NCI-H1105 (cell line): ENCODE measurements around the gene CDK14.

Source experiments
- DNase-seq: peaks from one replicate; lab custom pipeline; 2025; lab: John Stamatoyannopoulos, UW

CDK14 gene

DNA sequence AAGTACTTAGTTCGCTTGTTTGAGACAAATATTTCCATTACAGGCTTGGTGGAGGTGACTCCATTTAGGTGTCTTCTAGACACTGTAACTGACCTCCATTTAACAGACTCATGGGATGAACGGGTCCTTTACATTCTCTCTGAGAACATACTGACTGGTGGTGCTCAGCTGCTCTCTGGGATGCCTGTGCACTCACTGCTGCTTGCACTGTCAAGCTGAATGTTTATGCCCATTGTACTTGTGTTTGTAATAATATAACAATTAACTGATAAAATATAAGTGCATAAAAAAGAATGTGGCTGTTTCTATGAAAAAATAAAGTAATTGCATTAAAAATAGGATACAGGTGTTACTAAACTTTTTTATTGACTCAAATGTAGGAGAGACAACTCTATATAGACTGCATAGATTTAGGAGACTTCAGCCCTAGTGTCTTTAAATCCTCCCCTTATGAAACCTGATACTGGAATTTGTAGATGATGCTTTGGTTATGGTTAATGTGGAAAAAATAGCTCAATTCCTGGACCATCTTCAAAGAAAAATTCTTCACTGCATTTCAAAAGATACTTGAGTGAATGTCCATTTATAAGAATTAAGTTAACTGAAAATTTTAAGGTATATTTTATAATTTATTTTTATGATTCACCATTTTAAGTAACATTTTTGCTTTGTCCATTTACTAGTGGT is 85.4 kb downstream of the CDK14 start:
- DNase-seq: no peak

DNA sequence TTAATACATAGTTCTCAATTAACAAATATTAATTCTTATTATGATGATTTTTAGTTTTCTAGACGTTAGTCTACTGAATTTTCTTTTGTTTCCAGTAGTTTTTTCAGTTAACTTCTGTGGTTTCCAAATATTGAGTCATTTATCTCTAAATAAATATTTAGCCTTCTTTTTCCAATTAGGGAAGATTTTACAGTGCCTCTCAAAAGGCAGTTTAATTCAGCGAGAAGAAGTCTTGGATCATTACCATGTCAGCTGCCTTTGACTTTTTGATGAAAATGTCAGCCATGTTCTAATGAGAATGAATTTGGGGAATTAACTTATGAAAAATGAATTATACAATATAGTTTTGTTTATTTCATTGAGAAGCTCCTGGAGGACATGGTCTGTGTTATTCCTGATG is 90.0 kb downstream of the CDK14 start:
- DNase-seq: no peak

DNA sequence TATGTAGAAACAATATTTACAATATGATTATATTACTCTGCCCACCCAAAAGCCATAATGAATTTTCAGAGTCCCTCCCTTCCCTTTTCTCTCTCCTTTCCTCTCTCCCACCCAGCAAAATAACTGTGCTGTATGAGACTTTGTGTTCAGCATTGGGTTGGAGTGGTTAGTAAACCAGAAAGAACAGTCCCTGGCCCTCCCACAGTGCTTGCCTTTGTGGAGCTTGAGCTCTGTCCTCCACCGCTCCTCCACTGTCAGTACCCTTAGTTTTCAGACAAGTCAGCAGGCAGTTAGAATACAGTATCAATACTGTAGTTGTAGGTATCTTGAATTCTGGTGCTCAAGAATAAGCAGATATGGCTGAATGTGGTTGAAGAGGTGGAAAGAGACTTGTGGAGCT is 92.7 kb downstream of the CDK14 start:
- no peak for DNase-seq

DNA sequence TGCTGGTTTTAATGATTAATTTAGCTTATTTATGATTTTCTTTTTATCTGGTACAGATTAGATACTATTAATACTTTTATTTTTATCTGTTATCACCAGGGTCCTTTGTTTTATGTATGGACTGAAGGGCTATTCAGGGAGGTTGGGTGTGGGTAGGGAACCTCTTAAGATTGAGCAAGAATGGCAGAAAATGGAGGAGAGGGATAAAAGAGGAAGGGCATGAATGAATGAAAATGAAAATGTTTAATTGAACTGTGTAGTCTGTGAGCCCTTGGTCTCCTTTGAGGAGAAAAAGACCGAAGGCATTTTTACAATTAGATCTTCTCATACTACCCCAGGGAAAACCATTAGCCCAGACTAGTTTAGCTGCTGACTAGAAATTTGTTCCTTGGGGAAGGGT is 93.1 kb downstream of the CDK14 start:
- DNase-seq: no peak

DNA sequence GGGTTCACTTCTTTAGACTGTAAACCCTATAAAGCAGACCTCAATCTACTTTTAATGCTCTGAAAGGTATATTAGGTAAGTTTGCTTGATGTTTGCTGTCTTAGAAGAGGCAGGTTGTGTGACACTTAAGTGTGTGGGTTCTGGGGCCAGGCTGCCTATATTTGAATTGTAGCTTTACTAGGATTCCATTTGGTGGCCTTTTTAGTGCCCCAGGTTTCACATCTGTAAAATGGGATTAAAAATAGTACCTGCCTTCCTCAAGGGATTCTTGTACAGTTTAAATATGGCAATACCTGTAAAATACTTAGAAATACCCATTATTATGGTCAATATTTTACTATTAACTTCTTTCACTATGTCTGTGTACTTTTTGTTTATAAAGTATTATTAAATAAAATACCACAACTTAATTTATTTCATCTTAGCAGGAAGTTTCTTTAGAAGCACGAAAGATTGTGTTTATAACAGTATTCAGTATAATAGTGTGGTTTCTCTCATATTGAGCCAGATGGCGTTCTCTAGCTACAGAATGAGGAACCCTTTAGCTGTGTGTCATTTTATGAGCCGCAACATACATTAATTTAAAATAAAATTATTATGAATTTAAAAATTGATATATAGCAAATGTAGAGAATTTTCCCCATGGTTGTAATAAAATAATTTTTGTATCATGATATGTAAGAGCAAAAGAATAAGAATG is 94.2 kb downstream of the CDK14 start:
- DNase-seq: no peak

DNA sequence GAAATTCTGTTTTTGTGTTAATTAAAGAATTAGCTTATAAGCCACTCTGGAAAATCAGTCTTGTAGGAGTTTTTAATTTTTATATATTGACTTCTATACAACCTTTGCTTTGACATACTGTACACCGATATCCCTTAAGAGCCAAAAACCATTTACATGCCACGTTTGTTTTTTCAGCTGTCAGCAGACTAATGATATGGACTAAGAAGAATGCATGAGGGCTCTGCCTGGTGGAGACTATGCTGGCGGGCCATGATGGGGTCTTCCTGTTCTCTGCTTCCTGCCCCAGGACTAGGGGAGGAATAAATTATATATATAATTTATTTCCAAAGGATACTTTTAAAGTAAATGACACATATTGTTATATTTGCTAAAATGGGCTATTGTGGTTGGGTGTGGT is 96.3 kb downstream of the CDK14 start:
- DNase-seq: no peak

DNA sequence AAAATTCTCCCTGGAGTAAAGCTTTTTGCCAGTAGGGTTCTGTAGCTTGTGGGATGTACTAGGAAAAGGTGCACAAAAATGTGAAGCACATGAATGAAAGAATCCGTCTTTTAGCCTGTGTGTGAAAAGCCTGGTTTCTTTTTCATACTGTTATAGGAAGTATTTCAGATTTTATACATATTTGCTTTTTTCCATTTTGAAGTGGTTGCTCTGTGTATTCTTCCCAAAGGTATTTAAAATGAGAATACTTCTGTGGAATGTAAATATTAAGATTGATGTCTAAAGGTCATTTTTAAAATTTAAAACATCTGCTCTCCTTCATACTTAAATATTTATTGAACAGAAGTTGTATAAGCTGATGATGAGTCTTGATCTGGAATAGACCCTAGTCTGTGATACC is 96.8 kb downstream of the CDK14 start:
- DNase-seq: no peak

DNA sequence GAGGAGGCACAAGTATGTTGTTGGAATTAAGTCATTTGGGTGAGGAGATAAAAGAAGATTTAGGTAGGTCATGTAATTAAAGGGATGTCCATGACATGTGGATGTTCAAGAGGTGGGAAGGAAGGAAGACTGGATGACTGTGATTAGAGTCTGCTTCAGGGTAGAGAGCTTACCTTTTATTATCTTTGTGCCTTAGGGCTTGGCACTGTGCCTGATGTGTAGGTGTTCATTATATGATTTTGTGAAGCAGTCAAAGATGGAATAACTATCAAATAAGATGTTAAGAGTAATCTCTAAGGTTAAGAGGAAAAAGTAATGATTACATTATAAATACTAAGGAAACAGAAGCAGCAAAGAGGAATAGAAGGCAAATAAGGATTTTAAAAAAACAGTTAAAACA is 97.8 kb downstream of the CDK14 start:
- DNase-seq: no peak

DNA sequence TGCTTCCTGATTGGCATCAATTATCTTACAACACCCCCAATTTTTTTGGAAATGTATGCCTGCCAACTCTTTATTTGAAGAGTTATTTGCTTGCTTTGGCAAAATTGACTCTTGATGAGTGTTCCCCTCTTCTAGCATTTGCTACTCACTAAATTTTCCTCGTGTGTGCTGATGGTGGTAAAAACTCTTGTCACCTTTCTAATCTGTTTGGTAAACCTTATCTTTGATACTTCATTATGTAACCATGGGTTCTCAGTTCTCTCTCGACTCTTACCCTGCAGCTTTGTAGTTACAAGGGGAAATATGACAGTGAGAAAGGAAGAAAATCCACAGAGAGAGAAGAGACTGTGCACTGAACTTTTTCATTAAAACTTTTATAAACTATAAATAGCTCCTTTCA is 102.5 kb downstream of the CDK14 start:
- no peak for DNase-seq

DNA sequence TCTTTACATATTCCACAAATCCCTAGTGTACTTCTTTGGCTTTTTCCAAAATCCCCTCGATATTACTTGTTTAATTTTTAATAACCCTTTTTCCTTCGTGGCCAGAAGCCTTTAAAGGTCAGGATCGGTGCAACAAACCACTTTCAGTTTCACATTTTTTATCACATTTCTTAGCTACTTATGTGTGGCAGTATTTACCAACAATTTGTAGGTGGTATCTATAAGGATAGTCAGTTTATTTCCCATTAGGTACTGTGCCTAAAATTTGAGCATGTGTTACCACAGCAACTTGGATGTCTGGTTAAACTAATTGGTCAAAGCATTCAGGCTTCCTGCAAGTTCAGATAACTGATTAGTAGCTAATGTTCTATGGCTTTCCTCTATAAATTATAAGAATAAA is 104.9 kb downstream of the CDK14 start:
- no peak for DNase-seq

DNA sequence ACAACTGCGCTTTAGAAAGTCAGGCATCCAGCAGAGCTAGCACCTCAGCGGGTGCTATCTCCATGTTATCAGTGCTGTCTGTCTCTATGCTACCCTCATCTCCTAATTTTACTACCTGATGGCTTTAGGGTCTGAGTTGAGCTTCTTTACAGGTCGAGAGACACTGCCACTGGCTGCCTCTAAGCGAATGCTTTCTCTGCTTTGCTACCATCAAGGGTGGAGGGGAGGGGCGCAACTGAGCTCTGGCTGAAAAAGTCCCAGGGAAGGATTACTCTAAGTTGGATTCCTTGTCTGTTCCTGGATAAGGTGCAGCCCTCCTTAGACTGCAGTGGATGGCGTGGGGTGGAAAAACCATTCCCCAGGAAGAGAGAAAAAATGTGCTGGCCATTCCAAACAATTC is 105.7 kb downstream of the CDK14 start:
- no peak for DNase-seq

DNA sequence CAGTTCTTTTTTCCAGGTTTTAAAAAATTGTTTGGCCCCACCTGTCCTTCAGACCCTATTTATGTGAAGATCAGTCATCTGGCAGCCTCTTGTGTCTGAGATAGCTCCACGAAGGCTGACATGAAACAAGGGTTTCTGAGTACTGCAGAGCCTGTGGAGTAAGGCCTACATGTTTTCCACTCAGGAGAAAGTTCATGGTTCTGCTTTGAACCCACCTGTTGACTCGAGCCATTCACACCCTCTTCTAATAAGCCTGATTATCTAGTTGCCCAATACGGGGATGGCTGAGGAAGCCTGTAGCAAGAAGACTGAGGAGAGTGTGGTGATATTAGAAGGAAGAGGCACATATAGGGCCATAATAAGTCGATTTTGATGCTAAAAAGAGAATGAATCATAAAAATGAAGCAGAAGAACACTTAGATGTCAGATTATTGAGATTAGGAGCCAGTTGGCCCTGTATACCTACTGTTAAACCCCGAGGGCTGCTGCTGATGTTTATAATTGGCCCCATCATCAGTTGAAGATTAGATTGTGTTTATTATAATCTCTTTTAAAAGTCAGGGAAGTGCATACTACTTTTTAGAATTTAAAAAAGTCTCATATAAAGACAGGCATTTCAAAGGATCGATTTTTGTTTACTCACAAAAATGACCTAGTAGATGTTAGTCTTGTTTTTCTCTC is 109.4 kb downstream of the CDK14 start:
- DNase-seq: no peak

DNA sequence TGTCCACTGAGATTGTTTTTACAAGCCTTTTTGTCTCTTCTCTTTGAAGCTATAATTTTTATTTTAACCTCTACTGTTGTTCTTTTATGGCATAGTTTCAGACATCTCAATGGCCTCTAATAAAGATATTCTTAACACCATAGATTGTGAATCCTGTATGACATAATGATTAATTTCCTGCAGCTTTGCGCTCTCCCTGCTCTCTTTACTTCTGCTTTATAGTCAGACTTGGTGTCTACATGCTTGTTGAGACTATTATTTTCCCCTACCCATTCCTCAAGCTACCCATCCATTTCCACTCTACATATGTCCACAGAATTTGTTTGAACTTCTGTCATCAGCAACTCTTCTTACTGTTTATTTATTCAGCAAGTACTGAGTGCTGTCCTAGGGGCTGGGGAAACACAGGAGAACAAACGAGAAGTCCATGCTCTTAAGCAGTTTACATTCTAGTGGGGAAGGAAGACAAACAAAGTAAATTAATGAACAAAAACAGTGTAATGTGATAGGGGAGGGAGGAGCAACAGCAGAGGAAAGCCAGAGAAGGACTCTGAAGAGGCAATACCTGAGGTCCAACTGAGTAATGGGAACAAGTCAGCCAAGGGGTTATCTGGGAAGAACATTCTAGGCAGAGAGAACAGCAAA is 110.1 kb downstream of the CDK14 start:
- no peak for DNase-seq

DNA sequence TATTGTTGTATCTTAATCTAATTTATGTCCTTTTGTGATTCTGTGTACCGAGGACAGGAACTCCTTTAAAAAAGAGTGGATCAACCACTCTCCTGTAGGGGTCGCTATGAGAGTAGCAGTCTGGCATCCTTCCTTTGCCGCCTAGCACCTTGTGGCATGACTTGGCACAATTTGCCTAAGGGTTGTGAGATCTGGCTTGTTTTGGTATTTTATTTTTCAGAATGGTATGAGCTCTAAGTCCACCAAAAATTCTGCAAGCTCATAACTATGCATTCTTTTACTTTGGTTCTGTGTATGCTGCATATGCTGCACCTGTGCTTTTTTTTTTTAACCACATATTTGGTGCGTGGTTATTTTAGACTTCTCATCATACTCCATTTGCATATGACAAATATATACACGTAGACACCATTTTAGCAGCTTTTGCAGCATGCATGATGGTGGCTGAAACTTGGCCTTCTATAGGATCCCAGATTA is 112.8 kb downstream of the CDK14 start:
- no peak for DNase-seq

DNA sequence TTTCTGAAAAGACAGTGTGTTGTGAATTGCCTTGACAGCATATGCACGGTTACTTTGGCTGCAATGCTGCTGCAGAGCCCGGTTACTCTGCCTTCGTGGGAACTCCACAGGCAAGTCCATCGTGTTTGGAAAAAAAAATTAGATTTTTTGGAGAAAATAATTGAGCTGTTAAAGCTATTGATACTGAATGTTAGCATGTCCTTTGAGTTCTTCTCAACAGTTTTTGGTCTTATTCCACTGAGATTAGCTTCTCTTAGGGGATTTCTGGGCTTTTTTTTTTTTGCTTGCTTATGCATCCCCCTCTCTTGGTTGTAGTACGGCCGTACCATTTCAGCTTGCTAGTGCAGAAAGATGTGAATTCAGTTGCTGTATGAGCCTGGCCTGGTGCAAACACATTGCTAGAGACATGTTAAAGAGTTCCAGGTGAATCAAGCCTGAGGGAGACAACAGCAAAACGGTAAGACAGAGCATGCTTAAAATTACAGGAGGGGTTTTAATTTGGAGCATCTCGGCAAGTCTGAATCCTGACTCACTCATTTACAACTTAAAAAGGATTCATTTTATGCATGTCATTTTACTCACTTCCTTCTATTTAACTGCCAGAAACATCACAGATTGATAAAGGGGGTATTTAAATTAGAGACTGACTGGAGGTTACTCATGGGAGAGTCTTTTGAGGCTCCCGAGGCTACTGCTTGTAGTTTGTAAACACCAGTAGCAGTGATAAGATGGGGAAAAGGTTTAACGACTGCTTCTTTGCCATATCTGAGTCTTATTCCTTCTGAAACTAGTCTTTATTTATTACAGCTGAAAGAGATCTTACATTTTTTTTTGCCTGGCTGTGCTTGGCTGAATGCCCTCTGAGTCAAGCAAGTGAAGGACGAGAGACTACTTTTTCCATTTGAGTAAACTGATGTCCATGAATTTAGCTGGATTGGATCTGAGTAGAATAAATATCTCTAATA is 113.7 kb downstream of the CDK14 start:
- DNase-seq: no peak

DNA sequence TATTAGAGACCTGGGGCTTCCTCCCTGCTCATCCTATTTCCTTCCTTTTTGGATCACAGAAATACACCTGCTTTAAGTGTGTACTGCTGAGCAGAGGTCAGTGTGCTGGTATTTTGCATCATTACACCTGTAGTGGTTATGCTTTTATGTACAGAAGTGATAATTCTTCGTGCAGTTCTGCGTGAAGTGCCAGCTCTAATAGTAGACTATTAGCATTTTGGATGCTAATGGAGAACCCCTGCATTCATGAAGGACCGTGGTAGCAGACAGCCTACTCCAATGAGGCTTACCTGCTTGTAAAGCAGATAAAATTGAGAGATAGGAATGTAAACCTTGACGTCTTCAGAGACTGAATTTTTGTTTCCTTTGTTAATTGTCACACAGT is 114.3 kb downstream of the CDK14 start:
- no peak for DNase-seq

DNA sequence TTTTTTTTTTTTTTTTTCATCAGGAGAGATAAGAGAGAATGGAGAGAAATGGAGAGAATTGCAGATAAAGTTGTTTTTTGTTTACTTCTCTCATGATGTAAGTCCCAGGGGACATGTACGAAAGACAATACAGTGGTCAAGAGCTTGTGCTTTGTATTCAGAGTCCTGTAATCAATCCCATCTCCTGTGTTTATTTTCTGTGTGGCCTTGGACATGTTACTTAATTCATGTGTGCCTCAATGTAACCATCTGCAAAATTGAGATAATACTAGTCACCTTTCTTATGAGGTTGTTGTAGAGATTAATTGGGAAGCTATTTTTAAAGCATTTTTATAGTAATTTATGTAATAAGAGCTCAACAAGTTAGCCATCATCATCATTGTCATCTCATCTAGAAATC is 117.5 kb downstream of the CDK14 start:
- DNase-seq: no peak

DNA sequence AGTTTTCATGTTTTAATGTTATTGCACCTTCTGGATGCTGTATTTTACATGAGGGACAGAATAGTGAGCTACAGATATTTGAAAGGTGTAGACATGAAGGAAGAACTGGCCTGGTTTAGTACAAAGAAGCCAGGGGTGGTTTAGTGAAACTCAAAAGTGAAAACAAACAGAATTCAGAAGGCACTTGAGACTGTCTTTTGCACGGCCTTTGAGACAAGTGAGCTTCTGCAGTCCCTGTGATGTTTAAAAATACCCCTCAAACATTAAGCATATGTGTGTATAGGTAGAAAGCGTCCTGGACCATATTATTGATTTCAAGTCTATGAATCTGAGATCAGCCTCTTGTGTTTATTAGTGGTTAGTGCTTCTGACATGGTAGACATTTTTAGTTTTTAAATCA is 118.9 kb downstream of the CDK14 start:
- no peak for DNase-seq

DNA sequence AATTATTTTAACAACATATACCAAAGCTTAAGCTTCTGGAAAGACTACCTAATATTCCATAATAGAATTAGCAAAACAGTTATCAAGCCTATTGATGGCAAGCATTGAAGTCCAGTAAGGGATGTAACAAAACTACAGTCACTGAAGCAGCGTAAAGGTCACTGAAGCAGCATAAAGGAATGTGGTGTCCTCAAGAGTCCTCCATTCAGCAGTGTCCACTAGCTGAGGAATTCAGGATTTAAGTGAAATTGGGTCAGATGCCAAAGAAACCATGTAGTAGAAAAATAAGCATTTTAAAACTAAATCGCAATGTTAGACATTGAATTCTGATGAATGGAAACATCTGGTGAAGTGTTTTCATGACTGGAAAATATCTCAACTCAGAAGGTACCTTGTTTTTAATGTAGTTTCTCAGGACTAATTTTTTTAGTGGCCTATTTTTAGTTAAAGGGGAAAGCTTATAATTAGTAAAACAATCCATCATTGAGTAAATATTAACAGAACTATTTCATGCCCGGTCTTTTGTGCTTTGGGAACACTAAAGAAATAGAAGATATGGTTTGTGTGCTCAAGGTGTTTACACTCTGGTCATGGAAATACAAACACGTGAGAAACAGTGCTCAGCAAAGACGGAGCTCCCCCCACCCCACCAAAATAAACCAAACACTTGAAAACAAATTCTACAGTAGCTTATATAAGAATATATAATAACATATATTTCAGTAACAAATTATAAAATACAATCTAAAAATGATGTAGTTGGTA is 121.4 kb downstream of the CDK14 start:
- DNase-seq: no peak

DNA sequence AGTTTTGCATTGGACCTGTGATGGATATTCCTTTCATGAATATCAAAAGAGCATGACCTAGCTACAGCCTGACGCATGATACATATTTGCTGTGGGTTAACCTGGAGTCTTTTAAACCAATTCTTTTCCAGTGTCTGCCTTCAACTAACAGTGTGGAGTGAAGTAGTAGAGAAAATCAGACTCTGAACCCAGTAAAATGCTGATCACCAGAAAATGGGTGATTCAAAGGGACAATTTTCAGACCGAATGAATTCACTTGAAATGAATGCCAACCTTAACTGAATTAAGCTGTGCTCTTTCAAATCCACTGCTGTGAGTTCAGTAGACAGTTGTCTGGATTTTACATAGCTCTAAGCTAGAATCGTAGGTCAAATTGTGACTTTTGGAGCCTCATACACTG is 123.0 kb downstream of the CDK14 start:
- no peak for DNase-seq
